CD4-positive, alpha-beta T cell treated with Interleukin-17A for 4 hours (primary cell): ENCODE results near the gene ADAMTS6.
"Not testable (repeated sequence)": the region's sequence is repeated elsewhere in the genome, so short reads cannot be mapped to it uniquely, and the experiment has no call there.

Source experiments
- DNase-seq: peaks from one replicate; pipeline ENCODE4 v3.0.0-alpha.2; 2020; ENCODE audit warnings: mixed read lengths

ADAMTS6 gene

GRCh38 chr5:65191554-65192135 is 290.1 kb downstream of the ADAMTS6 start:
- DNase-seq = no peak

GRCh38 chr5:65190328-65191053 is 291.2 kb downstream of the ADAMTS6 start:
- DNase-seq = no peak

DNA sequence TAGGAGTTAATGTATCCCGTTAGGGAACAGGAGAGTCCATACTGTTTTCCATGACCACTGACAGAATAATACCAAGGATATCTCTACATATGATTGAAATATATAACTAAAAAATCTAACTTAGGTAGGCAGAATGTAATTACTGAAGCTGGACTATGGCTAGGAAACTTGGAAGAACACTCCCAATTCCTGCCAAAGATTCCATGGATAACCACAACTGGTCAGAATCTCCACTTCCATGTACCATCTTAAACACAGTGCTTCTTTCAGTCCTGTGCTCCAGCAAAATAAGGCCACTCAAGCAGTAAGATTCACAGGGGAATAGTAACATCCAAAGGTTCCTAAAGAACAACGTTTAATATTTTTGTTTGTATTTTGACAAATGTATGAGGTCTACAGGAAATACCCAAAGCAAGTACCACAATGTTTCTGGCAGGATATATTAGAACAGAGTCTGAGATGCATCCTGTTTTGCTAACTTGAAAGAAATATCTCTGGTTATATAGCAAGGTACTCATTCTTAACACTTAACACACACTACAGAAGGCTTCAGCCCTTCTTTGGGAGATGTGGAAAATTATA is 295.0 kb downstream of the ADAMTS6 start:
- DNase-seq = no peak

- no peak for DNase-seq
These were observed 296.3 kb downstream of the ADAMTS6 start for GRCh38 chr5:65185468-65185867.

- DNase-seq = no peak
These were observed 296.9 kb downstream of the ADAMTS6 start for GRCh38 chr5:65184780-65185179.

DNA sequence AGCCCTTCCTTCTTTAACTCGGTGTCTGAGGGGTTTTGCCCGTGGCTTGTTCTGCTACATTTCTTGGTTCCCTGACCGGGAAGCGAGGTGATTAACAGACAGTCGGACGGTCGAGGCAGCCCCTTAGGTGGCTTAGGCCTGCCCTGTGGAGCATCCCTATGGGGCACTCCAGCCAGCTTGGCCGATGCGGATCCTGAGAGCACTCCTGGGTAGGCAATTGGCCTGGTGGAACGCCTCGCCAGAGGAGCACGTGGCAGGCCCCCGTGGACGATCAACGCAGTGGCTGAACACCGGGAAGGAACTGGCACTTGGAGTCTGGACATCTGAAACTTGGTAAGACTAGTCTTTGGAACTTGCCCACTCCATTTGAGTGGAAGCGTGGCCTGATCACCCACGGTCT is 307.5 kb downstream of the ADAMTS6 start:
- not testable (repeated sequence) for DNase-seq

GRCh38 chr5:65173130-65173525 is 308.6 kb downstream of the ADAMTS6 start:
- no peak for DNase-seq

GRCh38 chr5:65172486-65173129 is 309.1 kb downstream of the ADAMTS6 start:
- DNase-seq = no peak

GRCh38 chr5:65171645-65172044 is 310.1 kb downstream of the ADAMTS6 start:
- DNase-seq = no peak

DNA sequence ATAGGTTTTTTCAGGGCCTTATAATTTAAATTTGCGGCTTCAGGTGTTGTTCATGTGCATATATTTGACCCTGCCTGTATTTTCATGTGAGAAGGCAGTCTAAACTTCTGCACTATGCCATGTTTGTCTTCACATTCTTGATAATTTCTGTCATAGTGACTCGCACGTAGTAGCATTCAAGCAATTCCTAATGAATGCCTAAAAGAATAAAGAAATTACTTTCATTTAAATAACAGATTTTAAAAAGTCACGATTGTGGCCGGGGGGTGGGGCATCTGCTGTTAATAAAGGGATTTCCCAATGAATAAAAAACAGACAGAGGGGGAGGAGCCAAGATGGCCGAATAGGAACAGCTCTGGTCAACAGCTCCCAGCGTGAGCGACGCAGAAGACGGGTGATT is 318.0 kb downstream of the ADAMTS6 start:
- DNase-seq = no peak

DNA sequence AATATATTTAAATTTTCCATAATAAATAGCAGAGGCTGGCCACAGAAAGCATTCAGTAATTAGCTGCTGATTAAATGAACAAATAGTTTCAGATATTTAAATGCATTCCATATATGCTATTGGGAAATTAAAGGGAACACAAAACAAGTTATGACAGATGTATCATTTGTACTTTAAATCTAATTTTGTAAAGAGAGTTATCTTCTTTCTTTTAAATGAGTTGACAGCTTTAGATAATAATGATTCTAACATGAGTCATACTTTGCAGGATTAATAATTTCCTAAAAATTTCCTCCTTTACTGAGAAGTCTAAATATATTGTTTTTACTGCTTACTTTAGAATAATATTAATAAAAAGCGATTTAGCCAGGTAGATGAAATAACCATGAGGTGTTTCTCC is 320.1 kb downstream of the ADAMTS6 start:
- DNase-seq = no peak

- DNase-seq = no peak
These were observed 323.7 kb downstream of the ADAMTS6 start for GRCh38 chr5:65157906-65158603.

DNA sequence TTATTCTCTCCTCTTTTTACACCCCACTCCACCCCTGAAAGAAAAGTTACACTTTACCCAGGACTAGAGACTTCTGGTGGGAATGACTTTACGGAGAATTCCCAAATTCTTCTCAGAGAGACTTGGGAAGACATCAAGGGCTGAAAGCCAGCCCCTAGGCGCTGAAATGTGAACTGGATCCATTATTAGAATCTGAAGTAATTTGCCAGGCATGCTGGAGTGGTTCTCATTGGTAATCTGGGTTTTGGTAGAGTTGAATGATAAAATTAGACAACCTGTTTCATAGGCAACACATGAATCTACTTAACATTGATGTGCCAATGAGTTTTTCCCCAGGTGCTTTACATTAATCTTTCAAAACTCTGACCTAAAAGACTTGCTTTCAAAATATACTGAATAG is 324.8 kb downstream of the ADAMTS6 start:
- no peak for DNase-seq

DNA sequence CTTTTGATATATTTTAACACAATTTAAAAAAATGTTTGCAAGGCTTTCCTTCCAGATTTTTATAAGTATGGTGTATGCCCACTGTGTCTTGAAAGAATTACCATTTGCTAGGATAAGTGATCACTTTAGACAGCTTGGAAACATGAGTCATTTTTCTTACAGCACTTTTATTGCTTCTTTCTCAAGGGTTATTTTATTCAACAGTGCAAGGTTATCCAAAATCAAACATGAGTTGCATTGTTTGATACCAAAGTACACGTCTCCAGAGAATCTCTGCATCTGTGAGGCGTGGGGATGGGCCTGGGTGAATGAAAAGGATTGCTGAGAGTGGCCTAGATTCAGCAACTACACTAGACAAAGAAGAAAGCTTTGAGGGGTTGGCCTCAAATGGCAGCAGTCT is 329.6 kb downstream of the ADAMTS6 start:
- no peak for DNase-seq

DNA sequence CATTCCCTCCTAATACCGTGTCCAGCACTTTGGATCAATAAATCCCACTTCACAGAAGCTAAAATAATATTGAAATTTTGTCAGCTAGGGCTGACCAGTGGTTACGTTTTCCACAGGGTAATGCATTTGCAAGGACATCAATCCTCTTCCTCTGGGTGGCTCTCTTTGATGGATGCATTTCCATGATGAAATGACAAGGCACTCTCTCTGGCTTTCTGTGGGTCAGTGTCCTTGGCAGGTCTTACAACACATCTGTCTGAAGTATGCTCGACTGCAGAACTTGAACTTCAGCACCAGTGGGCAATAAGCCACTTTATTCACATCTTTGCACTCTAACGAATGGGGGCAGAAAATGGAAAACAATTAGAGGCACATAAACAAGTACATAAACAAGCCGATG is 330.1 kb downstream of the ADAMTS6 start:
- no peak for DNase-seq

GRCh38 chr5:65150599-65151304 is 331.0 kb downstream of the ADAMTS6 start:
- DNase-seq = no peak

- no peak for DNase-seq
These were observed 331.9 kb downstream of the ADAMTS6 start for GRCh38 chr5:65149827-65150226.

DNA sequence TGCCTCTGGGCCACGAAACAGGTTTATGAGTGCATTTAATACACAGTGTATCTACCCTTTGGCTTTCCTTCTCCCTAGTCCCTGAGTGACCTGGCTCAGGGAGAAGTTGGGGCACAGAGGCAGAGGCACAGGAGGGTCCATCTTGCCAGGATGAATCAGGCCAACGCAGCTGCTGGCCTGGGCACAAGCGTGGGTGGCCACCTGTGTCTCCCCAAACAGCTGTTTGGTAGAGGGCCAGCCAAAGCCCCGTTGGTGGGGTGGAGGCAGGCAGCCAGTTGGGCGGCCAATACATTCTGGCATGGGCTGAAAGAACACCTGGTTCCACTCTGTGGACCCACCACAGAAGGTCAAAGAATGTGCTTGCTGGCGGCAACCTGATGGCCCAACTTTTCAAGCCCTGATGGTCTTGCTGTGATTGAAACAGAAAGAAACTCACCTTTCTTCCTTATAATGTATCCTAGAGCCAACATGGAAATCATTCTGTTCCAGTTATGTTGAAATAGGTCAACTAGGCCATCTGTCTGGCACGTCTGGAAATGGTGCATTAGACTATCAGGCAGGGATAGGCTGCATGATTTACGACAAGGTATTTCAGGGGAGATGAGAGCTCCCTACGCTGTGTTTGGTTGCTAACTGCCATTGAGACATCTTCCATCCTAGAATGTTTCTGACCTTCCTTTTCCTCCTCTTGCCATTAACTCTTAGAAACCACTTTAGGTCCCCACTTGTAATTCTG is 337.4 kb downstream of the ADAMTS6 start:
- no peak for DNase-seq

DNA sequence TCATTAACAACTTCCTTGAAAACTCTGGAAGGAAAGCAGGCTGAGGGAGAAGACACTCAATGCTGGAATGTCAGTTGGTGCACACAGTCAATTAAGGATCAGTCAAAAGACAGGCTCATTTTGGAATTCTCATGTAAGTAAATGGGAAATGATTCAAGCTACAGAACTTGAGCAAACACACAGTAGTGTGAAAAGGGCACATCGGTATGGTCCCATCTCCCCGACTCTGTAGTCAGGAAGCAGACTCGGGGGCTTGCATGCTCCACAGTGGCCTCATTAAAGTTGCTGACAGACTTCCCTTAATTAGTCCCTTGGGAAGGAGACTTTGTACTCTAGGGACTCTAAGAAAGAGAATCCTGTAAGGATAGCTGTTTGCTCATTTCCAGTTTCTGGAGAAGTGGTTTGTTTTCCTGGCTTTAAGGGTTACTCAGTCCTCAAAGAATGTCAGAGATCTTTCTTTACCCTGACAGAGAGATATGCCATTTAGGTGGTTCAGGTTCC is 339.2 kb downstream of the ADAMTS6 start:
- DNase-seq = no peak

DNA sequence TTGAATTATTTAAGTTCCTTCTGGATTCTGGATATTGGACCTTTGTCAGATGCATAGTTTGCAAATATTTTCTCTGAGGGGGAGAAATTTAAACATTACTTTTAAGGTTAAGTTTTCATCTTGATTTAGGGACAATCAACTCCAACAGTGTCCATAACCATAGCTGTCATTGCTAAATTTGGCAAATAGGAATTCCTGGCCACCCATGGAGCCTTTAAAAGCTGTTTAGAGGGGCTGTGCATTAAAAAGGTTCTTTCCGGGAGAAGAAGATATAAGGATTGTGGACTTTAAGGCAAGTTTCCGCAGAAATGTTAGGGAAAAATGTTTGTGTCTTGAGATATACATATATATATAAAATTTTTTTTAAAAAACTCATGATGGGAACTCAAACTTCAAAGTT is 339.7 kb downstream of the ADAMTS6 start:
- no peak for DNase-seq

DNA sequence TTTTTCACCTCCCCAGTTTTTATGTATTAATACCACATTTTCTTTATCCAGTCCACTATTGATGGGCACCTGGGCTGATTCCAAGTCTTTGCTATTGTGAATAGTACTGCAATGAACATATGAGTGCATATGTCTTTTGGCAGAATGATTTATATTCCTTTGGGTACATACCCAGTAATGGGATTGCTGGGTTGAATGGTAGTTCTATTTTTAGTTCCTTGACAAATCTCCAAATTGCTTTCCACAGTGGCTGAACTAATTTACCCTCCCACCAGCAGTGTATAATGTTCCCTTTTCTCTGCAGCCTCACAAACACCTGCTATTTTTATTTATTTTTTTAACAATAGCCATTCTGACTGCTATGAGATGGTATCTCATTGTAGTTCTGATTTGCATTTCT is 340.2 kb downstream of the ADAMTS6 start:
- no peak for DNase-seq

GRCh38 chr5:65137631-65138030 is 344.1 kb downstream of the ADAMTS6 start:
- DNase-seq = no peak
